SIG-M5 (cell line): ENCODE data around the gene CLNK.

Experiments
- DNase-seq: peaks from one replicate; lab custom pipeline; 2025; lab: John Stamatoyannopoulos, UW

Gene CLNK

GRCh38 chr4:10612476-10612875 is 72.1 kb downstream of the CLNK start:
- DNase-seq: no peak

- DNase-seq: no peak
Measured at GRCh38 chr4:10611673-10612072, 72.9 kb downstream of the CLNK start.

DNA sequence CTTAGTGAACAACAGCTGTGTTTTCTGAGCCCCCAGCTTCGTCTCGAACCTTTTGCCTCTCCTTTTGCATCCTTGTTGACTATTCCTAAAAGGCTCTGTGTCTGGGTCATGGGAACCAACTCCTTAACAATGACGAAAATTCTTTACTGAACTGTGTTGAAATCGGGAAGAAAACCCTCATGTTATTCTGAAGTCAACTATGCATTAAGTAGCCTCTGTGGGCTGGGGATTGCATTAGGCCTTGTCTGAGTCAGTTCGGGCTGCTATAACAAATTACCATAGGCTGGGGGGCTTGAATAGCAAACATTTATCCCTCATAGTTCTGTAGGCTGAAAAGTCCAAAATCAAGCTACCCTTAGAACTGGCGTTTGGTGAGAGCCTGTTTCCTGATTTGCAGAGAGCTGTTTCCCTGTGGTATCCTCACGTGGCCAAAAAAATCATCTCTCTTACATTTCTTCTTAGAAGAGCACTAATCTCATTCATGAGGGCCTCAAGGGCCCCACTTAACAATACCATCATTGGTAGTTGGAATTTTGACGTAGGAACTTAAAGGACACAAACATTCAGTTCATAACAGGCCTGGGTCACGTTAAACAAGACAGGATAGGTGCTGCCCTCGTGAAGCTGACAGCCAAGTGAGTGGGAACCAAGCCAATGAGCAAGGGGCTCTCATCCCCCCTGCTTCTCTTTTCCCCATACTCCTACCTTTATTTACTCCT is 75.9 kb downstream of the CLNK start:
- DNase-seq: no peak

DNA sequence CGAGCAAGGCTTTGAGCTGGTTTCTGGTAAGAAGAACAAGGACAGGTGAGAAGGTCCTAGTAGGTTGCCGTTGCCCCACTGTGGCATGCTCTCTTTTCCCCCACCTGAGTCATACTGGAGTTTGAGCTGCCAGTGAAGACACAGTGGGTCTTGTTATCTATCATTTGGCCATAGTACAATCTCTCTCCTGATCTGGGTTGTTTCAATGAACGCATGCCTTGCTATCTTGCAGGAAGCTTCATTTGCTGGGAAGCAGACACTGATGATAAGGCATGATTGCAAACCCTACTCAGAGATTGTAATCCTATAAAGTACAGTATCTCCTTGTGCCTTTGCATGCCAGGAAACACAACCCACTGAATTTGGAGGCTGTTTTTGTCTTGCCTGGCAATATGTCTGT is 77.4 kb downstream of the CLNK start:
- DNase-seq: no peak

DNA sequence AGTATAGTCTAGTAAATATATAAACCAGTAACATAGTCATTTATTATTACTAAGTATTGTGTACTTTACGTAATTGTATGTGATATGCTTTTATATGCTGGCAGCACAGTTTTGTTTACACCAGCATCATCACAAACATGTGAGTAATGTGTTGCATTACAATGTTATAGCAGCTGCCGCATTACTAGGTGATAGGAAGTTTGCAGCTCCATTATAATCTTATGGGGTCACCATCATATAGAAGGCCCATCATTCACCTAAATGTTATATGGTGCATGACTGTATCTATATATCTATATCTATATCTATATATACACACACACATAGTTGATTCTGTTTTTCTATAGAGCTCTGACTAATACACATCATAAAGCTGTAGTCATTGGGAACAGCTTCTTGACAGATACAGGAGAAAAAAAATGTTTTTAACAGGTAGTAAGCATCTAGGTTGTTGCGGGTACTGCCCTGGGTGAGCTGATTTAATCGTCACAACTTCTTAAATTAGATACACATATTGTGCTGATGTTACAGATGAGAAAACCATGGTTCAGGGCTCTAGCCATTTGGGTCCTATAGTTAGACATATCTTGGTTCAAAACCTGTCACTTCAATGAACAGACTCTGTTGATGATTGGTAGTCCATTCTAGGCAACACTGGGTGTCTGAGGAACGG is 77.9 kb downstream of the CLNK start:
- no peak for DNase-seq

DNA sequence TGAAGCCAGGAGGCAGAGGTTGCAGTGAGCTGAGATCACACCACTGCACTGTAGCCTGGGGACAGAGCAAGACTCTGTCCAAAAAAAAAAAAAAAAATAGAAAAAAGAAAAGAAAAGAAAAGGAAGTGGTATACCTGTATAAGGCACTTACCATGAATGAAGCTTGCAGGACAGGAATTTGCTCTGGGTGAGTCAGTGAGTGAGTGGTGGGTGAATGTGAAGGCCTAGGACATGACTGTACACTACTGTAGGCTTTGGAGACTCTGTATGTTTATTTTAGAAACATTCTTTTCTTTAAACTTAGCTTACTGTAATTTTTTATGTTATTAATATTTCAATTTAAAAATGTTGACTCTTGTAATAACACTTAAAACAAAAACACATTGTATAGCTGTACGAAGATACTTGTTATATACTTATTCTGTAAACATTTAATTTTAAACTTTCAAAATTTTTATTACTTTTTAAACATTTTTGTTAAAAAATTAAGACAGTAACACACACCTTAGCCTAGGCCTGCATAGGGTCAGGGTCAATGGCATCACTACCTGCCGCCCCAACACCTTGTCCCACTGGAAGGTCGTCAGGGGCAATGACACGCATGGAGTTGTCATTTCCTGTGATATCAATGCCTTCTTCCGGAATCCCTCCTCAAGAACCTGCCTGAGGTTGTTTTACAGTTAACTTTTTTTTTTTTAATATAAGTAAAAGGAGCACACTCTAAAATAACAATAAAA is 78.7 kb downstream of the CLNK start:
- no peak for DNase-seq

DNA sequence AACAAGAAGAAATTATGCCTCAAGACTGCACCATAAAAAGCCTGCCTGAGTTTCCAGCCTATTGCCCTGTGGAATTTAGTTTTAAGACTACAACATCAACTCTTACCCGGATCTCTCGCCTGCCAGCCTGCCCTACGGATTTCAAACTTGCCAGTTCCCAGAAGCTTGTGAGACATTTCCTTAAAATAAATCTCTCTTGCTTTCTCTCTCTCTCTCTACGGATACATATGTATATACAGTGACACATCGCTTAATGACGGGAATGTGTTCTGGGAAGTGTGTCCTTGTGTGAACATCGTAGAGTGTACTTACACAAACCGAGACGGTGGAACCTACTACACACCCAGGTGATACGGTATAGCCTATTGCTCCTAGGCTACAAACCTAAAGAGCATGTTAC is 79.5 kb downstream of the CLNK start:
- no peak for DNase-seq

- DNase-seq: no peak
Measured at GRCh38 chr4:10599574-10599973, 85.0 kb downstream of the CLNK start.

GRCh38 chr4:10598829-10599228 is 85.7 kb downstream of the CLNK start:
- DNase-seq: no peak

DNA sequence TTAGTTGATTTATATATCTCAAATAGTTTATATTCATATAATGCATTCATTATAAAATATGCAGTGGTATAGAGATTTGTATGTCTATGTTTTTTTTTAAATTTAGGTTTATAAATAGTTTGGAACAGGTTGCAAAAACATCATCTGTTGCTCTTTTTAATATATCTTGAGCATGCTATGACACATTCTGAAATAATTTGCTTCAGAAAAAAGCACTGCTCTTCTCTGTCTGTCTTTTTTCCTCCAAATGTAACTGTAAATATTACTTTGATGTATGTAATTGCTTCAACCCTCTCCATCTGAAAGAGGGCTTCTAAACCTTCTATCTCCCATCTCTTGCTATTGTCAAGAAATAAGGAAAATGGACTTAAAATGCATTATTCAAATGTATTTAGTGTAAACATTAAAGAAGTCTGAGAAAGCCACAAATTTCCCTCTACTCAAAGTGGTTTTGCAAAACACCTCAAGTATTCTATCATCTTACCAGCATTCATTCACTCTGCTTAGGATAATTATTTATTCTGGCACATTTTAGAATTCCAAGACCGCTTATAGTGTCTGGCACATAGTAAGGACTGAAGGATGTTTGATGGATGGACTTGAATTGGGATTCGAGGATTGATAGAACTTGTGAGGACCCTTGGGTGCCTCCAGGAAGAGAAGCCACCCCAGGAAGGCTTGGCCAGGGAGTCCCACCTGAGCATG is 87.8 kb downstream of the CLNK start:
- no peak for DNase-seq

DNA sequence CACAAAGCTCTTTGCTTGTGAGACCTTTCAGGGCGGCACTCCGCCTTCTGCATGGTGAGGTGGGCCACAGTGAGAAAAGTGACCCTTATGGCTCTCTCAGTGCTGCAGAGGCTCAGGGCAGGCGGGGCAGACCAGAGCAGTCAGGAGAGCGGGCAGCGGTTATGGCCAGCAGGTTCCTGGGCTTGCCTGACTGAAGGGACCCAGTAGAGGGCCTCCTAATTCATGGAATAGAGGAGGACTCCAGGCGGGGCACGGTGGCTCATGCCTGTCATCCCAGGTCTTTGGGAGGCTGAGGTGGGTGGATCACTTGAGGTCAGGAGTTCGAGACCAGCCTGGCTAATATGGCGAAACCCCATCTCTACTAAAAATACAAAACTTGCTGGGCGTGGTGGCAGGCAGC is 91.4 kb downstream of the CLNK start:
- no peak for DNase-seq

DNA sequence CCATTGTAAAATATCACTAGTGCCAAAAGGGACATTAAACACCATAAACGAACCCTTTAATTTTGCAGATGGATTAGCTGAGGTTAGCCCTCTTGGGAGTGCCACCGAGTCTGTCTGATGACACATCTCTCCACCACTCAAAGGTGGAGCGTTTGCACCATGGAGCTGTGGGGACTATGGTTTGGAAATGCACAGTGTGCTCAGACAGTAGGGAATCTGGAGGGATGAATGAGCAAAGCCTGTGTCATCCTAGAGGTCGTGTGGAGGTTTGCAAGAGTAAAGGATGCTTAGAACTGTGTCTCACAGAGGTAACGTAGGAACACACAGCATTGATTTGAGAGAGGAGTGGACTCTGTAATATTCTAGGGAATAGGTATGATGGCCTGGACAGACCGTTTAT is 93.7 kb downstream of the CLNK start:
- no peak for DNase-seq

- no peak for DNase-seq
Measured at GRCh38 chr4:10589799-10590198, 94.8 kb downstream of the CLNK start.

- DNase-seq: no peak
Measured at GRCh38 chr4:10589321-10589720, 95.2 kb downstream of the CLNK start.

GRCh38 chr4:10587697-10588096 is 96.9 kb downstream of the CLNK start:
- DNase-seq: no peak

GRCh38 chr4:10587296-10587695 is 97.3 kb downstream of the CLNK start:
- DNase-seq: no peak

- no peak for DNase-seq
Measured at GRCh38 chr4:10584042-10584441, 100.5 kb downstream of the CLNK start.

DNA sequence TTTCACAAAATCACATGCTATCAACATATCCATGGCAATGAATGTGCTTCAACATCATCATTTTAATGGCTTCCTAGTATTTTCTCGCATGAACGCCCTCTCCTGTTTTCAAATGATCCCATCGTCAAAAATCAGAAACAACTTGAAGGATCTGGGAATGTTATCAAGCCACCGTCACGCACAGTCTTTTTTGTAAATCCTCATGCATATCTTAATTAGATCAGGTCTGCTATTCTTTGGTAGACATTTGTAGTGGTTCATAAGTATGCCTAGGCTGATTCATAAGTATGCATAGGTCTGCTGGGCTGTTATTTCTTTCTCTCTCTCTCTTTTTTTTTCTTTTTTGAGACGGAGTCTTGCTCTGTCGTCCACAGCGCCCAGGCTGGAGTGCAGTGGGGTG is 101.6 kb downstream of the CLNK start:
- no peak for DNase-seq

- no peak for DNase-seq
Measured at GRCh38 chr4:10582059-10582686, 102.4 kb downstream of the CLNK start.

- no peak for DNase-seq
Measured at GRCh38 chr4:10581022-10581421, 103.5 kb downstream of the CLNK start.

- no peak for DNase-seq
Measured at GRCh38 chr4:10579648-10580047, 104.9 kb downstream of the CLNK start.
